22Rv1 (cell line): ENCODE measurements around the gene PUS7L.

Experiments used
- ZFX ChIP-seq: fragments of 450-650 bp; IDR thresholded peaks from 2 replicates; pipeline ENCODE4 v1.6.1; 2017; ENCODE audit warnings: antibody characterized with exemption, borderline replicate concordance
- TF ChIP-seq, protein P1 (sequence below): fragments of 450-650 bp; IDR thresholded peaks from 2 replicates; pipeline ENCODE4 v1.5.1; 2017; ENCODE audit warnings: mild to moderate bottlenecking

DNA sequence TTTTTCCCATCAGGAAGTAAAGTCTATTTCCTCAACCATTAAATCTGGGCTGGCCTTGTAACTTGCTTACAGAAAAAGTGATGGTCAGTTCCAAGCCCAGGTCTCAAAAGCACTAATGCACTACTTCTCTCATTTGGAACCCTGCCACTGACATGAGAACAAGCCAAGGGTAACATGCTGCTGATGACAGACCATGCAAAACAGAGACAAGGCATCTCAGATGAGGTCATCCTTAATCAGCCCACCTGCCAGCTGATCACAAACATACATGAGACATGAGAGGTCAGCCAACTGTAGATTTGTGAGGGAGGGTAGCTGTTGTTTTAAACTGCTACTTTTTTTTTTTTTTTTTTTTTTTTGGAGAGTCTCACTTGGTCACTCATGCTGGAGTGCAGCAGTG lies 31.4 kb upstream of the PUS7L start:
- TF ChIP-seq, protein P1, sequence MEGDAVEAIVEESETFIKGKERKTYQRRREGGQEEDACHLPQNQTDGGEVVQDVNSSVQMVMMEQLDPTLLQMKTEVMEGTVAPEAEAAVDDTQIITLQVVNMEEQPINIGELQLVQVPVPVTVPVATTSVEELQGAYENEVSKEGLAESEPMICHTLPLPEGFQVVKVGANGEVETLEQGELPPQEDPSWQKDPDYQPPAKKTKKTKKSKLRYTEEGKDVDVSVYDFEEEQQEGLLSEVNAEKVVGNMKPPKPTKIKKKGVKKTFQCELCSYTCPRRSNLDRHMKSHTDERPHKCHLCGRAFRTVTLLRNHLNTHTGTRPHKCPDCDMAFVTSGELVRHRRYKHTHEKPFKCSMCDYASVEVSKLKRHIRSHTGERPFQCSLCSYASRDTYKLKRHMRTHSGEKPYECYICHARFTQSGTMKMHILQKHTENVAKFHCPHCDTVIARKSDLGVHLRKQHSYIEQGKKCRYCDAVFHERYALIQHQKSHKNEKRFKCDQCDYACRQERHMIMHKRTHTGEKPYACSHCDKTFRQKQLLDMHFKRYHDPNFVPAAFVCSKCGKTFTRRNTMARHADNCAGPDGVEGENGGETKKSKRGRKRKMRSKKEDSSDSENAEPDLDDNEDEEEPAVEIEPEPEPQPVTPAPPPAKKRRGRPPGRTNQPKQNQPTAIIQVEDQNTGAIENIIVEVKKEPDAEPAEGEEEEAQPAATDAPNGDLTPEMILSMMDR = no peak
- TF ChIP-seq ZFX = no peak
